ENCODE results near the gene OR2J1. TPM values are rescaled to one million over a fixed set of nuclear protein-coding genes. Genes with fewer than 3 reads are reported as not detected.
"Not testable (repeated sequence)": the region's sequence is repeated elsewhere in the genome, so short reads cannot be mapped to it uniquely, and the experiment has no call there.

OR2J1 gene
- total RNA-seq, 6 experiments from 2014 or later = not detected

DNA sequence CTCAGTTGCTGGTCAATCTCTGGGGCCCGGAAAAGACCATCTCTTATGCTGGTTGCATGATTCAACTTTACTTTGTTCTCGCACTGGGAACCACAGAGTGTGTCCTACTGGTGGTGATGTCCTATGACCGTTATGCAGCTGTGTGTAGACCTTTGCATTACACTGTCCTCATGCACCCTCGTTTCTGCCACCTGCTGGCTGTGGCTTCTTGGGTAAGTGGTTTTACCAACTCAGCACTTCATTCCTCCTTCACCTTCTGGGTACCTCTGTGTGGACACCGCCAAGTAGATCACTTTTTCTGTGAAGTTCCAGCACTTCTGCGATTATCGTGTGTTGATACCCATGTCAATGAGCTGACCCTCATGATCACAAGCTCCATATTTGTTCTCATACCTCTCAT lies 12.8 kb downstream of the OR2J1 start:
- Mint-ChIP-seq H3K27me3 (ENCODE audit: insufficient read depth) (no peaks in the 10 kb centered on the region; the same call in 1 of the 2 replicates), H3K27ac (no peak overlapping the region), H3K4me1 (ENCODE audit: low read depth) (no peaks in the 10 kb centered on the region), H3K9me3 (peaks cover 37% of the 10 kb centered on the region), H3K4me3 (no peak overlapping the region), H3K36me3 (ENCODE audit: low read depth) (0 out of 2 replicates have a peak, but pooled peaks cover 5% of the 10 kb centered on the region)
- DNase-seq = no peak
- TF ChIP-seq, protein P1, sequence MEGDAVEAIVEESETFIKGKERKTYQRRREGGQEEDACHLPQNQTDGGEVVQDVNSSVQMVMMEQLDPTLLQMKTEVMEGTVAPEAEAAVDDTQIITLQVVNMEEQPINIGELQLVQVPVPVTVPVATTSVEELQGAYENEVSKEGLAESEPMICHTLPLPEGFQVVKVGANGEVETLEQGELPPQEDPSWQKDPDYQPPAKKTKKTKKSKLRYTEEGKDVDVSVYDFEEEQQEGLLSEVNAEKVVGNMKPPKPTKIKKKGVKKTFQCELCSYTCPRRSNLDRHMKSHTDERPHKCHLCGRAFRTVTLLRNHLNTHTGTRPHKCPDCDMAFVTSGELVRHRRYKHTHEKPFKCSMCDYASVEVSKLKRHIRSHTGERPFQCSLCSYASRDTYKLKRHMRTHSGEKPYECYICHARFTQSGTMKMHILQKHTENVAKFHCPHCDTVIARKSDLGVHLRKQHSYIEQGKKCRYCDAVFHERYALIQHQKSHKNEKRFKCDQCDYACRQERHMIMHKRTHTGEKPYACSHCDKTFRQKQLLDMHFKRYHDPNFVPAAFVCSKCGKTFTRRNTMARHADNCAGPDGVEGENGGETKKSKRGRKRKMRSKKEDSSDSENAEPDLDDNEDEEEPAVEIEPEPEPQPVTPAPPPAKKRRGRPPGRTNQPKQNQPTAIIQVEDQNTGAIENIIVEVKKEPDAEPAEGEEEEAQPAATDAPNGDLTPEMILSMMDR (IDR thresholded peaks at IDR 0.05) = no peak

DNA sequence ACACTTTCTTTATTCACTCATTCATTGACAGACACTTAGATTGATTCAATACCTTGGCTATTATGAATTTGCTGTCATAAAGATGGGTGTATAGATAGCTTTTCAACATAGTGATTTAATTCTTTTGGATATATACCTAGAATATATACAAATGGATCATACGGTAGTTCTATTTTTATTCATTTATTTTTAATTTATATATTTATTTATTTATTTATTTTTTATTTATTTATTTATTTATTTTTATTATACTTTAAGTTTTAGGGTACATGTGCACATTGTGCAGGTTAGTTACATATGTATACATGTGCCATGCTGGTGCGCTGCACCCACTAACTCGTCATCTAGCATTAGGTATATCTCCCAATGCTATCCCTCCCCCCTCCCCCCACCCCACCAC lies 15.7 kb downstream of the OR2J1 start:
- H3K4me3 Mint-ChIP-seq; H3K27me3 Mint-ChIP-seq (ENCODE audit: insufficient read depth); H3K4me1 Mint-ChIP-seq (ENCODE audit: low read depth); H3K36me3 Mint-ChIP-seq (ENCODE audit: low read depth); H3K27ac Mint-ChIP-seq; DNase-seq: not testable (repeated sequence)
- H3K9me3 Mint-ChIP-seq = peaks cover 28% of the 10 kb centered on the region

DNA sequence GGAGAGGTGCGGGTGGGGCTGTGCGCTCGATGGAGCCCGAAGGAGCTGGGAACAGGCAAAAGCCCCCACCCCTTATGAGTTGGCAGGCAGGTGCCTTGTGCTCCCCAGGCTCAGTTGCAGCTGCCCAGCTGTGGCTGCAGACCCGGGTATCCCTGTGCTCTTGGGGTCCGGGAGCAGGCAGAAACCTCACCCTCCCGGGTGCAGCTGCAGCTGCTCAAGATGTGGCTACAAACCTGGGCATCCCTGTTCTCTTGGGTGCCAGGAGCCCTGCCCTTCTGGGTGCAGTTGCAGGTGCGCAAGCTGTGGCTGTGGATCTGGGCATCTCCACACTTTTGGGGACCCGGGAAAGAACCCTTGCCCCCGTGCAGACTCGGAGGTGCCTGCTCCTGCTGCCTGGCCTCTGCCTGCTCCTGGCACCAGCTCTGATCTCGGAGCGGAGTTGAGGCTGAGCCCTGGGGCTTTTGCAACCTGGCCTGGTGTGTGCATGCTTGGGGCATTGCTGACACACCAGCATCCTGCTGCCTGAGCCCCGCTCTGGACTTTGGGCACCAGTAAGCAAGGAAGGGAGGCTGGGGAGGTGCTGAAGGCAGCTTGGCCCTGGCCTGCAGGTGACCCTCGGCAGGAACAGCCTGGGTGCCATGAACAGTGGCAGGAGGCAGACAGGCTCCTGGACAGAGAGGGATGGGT lies 30.2 kb downstream of the OR2J1 start:
- no peaks in the 10 kb centered on the region for H3K27me3 Mint-ChIP-seq (ENCODE audit: insufficient read depth)
- peaks cover 34% of the 10 kb centered on the region for H3K9me3 Mint-ChIP-seq
- H3K4me1 Mint-ChIP-seq (ENCODE audit: low read depth) = no peaks in the 10 kb centered on the region
- no peak for DNase-seq
- TF ChIP-seq, protein P1 (IDR thresholded peaks at IDR 0.05) = no peak
- no peaks in the 10 kb centered on the region for H3K36me3 Mint-ChIP-seq (ENCODE audit: low read depth)
- no peak overlapping the region for H3K4me3 Mint-ChIP-seq
- no peak overlapping the region for H3K27ac Mint-ChIP-seq

DNA sequence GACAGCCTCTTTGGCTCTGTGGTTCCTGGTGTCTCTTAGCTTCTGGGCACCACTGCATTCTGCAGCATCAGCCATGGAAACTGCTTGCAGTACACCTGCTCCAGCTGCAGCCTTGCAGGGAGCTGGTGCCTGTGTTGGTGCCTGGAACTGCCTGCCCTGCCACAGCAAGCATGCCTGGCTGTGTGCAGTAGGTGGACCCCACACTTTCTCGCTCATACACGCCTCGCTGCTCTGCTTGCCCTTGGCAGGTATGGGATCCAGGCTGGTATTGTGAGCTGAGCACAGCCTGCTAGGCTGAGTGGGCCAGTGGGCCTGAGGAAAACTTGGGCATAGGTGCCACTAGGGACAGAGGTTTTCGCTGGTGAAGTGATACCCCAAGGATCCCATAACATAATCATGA lies 31.4 kb downstream of the OR2J1 start:
- TF ChIP-seq, protein P1 (IDR thresholded peaks at IDR 0.05) = no peak
- peaks cover 42% of the 10 kb centered on the region for H3K9me3 Mint-ChIP-seq
- no peaks in the 10 kb centered on the region for H3K27me3 Mint-ChIP-seq (ENCODE audit: insufficient read depth)
- no peak overlapping the region for H3K27ac Mint-ChIP-seq
- H3K4me1 Mint-ChIP-seq (ENCODE audit: low read depth) = no peaks in the 10 kb centered on the region
- no peak overlapping the region for H3K4me3 Mint-ChIP-seq
- no peaks in the 10 kb centered on the region for H3K36me3 Mint-ChIP-seq (ENCODE audit: low read depth)
- DNase-seq = no peak

DNA sequence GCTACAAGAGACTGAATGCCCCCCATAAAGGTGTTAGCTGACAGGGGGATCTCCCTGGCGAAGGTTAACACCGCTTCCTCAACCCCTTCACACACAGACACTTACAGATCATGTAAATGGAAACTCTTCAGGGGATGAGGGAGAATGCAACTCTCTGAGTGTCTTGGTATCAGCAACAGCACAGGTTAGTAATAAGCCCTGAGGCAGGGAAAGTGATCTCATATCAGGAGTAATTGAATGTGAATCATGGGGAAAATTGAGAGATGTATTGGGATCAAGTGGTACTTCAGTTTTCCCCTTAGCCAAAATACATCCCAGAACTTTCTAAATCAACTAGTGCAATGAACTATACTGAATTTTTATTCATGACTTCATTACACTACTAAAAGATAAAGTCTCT lies 32.4 kb downstream of the OR2J1 start:
- no peaks in the 10 kb centered on the region for H3K4me1 Mint-ChIP-seq (ENCODE audit: low read depth)
- no peak overlapping the region for H3K4me3 Mint-ChIP-seq
- H3K9me3 Mint-ChIP-seq = peaks cover 42% of the 10 kb centered on the region
- H3K27ac Mint-ChIP-seq = no peak overlapping the region
- no peaks in the 10 kb centered on the region for H3K36me3 Mint-ChIP-seq (ENCODE audit: low read depth)
- no peak for DNase-seq
- no peaks in the 10 kb centered on the region for H3K27me3 Mint-ChIP-seq (ENCODE audit: insufficient read depth)
- TF ChIP-seq, protein P1 (IDR thresholded peaks at IDR 0.05) = no peak

DNA sequence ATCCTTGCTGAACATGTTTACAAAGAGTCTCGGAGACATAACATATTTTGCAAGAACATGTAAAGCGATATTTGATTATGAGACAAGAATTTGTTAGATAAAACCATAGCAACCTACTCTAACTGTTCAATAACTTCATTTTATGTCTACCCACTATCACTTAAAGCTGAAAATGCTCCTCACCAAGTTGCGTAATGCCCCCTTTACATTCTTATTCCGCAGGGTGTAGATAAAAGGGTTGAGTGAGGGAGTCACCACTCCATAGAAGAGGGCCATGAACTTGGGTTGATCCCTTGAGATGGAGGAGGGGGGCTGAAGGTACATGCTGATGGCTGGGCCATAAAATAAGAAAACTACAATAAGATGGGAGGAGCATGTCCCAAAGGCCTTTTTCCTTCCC lies 38.4 kb downstream of the OR2J1 start:
- Mint-ChIP-seq H3K36me3 (ENCODE audit: low read depth) (no peaks in the 10 kb centered on the region), H3K4me1 (ENCODE audit: low read depth) (no peaks in the 10 kb centered on the region), H3K4me3 (no peak overlapping the region), H3K9me3 (peaks cover 26% of the 10 kb centered on the region), H3K27ac (no peak overlapping the region), H3K27me3 (ENCODE audit: insufficient read depth) (no peaks in the 10 kb centered on the region)
- DNase-seq = no peak
- TF ChIP-seq, protein P1 (IDR thresholded peaks at IDR 0.05) = no peak

Data from HFFc6 (cell line).